ENCODE data around the gene CYB5A. TPM values are rescaled to one million over a fixed set of nuclear protein-coding genes. Genes with fewer than 3 reads are reported as not detected.
A peak's percentile ranks its signal among the peaks of the same experiment; 100 is the strongest.

Gene CYB5A
- total and polyA plus RNA-seq, 8 donors, result 238 to 508 (median 259) TPM

GRCh38 chr18:74314759-74315463 is 23.1 kb upstream of the CYB5A start:
- Histone ChIP-seq H3K36me3 (no peaks in the 10 kb centered on the region), H3K4me3 (no peak overlapping the region), H3K4me1 (no peaks in the 10 kb centered on the region), H3K27me3 (no peaks in the 10 kb centered on the region), H3K9me3 (no peaks in the 10 kb centered on the region), H3K27ac (no peak overlapping the region)
- intact Hi-C loops (cut with DNase I), result no loop called here
- TF ChIP-seq CTCF (IDR thresholded peaks at IDR 0.05), result no peak
- ATAC-seq (no peak), DNase-seq (no peak)

- H3K9me3 ChIP-seq, result no peaks in the 10 kb centered on the region
- no peaks in the 10 kb centered on the region for H3K4me1 ChIP-seq
- no peaks in the 10 kb centered on the region for H3K36me3 ChIP-seq
- TF ChIP-seq CTCF (IDR thresholded peaks at IDR 0.05), result no peak
- ATAC-seq, result no peak
- H3K27ac ChIP-seq, result no peak overlapping the region
- H3K4me3 ChIP-seq, result no peak overlapping the region
- intact Hi-C loops (cut with DNase I), result no loop called here
- H3K27me3 ChIP-seq, result no peaks in the 10 kb centered on the region
- no peak for DNase-seq
Observed at GRCh38 chr18:74311000-74311399, 19.2 kb upstream of the CYB5A start.

- H3K27me3 ChIP-seq, result no peaks in the 10 kb centered on the region
- intact Hi-C loops (cut with DNase I), result no loop called here
- no peak for DNase-seq
- peak in 1 of 2 donors; percentile 51 for TF ChIP-seq CTCF (IDR thresholded peaks at IDR 0.05)
- H3K4me3 ChIP-seq, result no peak overlapping the region
- no peaks in the 10 kb centered on the region for H3K9me3 ChIP-seq
- no peaks in the 10 kb centered on the region for H3K4me1 ChIP-seq
- ATAC-seq, result peak; percentile 94
- H3K36me3 ChIP-seq, result no peaks in the 10 kb centered on the region
- no peak overlapping the region for H3K27ac ChIP-seq
Observed at GRCh38 chr18:74310411-74310810, 18.6 kb upstream of the CYB5A start.

- H3K9me3 ChIP-seq, result no peaks in the 10 kb centered on the region
- DNase-seq, result no peak
- ATAC-seq, result no peak
Observed at GRCh38 chr18:74303936-74304335, 12.2 kb upstream of the CYB5A start.

GRCh38 chr18:74303306-74303705 is 11.5 kb upstream of the CYB5A start:
- intact Hi-C loops (cut with DNase I), result no loop called here
- no peak for DNase-seq
- H3K27me3 ChIP-seq, result no peaks in the 10 kb centered on the region
- no peaks in the 10 kb centered on the region for H3K9me3 ChIP-seq
- no peaks in the 10 kb centered on the region for H3K4me1 ChIP-seq
- no peaks in the 10 kb centered on the region for H3K36me3 ChIP-seq
- no peak overlapping the region for H3K4me3 ChIP-seq
- TF ChIP-seq CTCF (IDR thresholded peaks at IDR 0.05), result no peak
- no peak overlapping the region for H3K27ac ChIP-seq
- no peak for ATAC-seq

More at GRCh38 chr18:74303936-74304335, 12.2 kb upstream of the CYB5A start:
- intact Hi-C loops (cut with DNase I), result no loop called here
- no peak for TF ChIP-seq CTCF (IDR thresholded peaks at IDR 0.05)
- H3K4me3 ChIP-seq, result no peak overlapping the region
- no peaks in the 10 kb centered on the region for H3K27me3 ChIP-seq
- no peaks in the 10 kb centered on the region for H3K36me3 ChIP-seq
- H3K27ac ChIP-seq, result no peak overlapping the region
- no peaks in the 10 kb centered on the region for H3K4me1 ChIP-seq

All from left lung (tissue), 10 donors.